OCI-LY1 (cell line): Measurements from ENCODE around the gene UNC13D.

Experiments used
- EZH2 ChIP-seq: fragments of 200-600 bp; sonication (generic), shearing (Covaris generic); IDR thresholded peaks from 2 replicates; pipeline ENCODE4 v1.8.0; 2017; ENCODE audit warnings: borderline replicate concordance, mixed run types, mild to moderate bottlenecking, antibody characterized with exemption, low read length, moderate library complexity, mixed read lengths
- TF ChIP-seq, protein P1 (sequence below): fragments of 200-600 bp; sonication (generic), shearing (Covaris generic); IDR thresholded peaks from 2 replicates; pipeline ENCODE4 v1.5.1; 2017; ENCODE audit warnings: mild to moderate bottlenecking, antibody characterized with exemption, low read length, moderate library complexity, mixed read lengths

- TF ChIP-seq, protein P1, sequence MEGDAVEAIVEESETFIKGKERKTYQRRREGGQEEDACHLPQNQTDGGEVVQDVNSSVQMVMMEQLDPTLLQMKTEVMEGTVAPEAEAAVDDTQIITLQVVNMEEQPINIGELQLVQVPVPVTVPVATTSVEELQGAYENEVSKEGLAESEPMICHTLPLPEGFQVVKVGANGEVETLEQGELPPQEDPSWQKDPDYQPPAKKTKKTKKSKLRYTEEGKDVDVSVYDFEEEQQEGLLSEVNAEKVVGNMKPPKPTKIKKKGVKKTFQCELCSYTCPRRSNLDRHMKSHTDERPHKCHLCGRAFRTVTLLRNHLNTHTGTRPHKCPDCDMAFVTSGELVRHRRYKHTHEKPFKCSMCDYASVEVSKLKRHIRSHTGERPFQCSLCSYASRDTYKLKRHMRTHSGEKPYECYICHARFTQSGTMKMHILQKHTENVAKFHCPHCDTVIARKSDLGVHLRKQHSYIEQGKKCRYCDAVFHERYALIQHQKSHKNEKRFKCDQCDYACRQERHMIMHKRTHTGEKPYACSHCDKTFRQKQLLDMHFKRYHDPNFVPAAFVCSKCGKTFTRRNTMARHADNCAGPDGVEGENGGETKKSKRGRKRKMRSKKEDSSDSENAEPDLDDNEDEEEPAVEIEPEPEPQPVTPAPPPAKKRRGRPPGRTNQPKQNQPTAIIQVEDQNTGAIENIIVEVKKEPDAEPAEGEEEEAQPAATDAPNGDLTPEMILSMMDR = peak; percentile 64
- no peak for TF ChIP-seq EZH2
These were observed 32.2 kb upstream of the UNC13D start for GRCh38 chr17:75876190-75876937.
